Measurements from ENCODE around the gene GCNT2. TPM values are rescaled to one million over a fixed set of nuclear protein-coding genes. Genes with fewer than 3 reads are reported as not detected.

GCNT2 gene
- total RNA-seq, 1 donor from 2014 or later = 8.2 TPM

GRCh38 chr6:10618409-10618808 is 97.3 kb downstream of the GCNT2 start:
- Mint-ChIP-seq H3K4me3 (ENCODE audit: low read depth) (no peak overlapping the region), H3K36me3 (ENCODE audit: insufficient read depth) (peaks cover 12% of the 10 kb centered on the region), H3K27ac (no peak overlapping the region), H3K27me3 (peaks cover 55% of the 10 kb centered on the region), H3K9me3 (ENCODE audit: low read depth) (peaks cover 7% of the 10 kb centered on the region), H3K4me1 (ENCODE audit: low read depth) (peaks cover 3% of the 10 kb centered on the region)
- TF ChIP-seq CTCF (IDR thresholded peaks at IDR 0.05; ENCODE audit: unreplicated experiment) = no peak
- no peak for DNase-seq (ENCODE audit: low spot score, unreplicated experiment)

GRCh38 chr6:10621213-10621612 is 100.1 kb downstream of the GCNT2 start:
- Mint-ChIP-seq H3K27ac (no peak overlapping the region), H3K4me3 (ENCODE audit: low read depth) (no peak overlapping the region), H3K27me3 (peaks cover 39% of the 10 kb centered on the region), H3K9me3 (ENCODE audit: low read depth) (peaks cover 4% of the 10 kb centered on the region), H3K36me3 (ENCODE audit: insufficient read depth) (peaks cover 17% of the 10 kb centered on the region), H3K4me1 (ENCODE audit: low read depth) (no peaks in the 10 kb centered on the region)
- no peak for DNase-seq (ENCODE audit: low spot score, unreplicated experiment)
- no peak for TF ChIP-seq CTCF (IDR thresholded peaks at IDR 0.05; ENCODE audit: unreplicated experiment)

GRCh38 chr6:10621847-10622246 is 100.7 kb downstream of the GCNT2 start:
- Mint-ChIP-seq H3K9me3 (ENCODE audit: low read depth) (no peaks in the 10 kb centered on the region), H3K27ac (no peak overlapping the region), H3K36me3 (ENCODE audit: insufficient read depth) (peaks cover 17% of the 10 kb centered on the region), H3K4me1 (ENCODE audit: low read depth) (no peaks in the 10 kb centered on the region), H3K27me3 (peaks cover 39% of the 10 kb centered on the region), H3K4me3 (ENCODE audit: low read depth) (no peak overlapping the region)
- TF ChIP-seq CTCF (IDR thresholded peaks at IDR 0.05; ENCODE audit: unreplicated experiment) = no peak
- DNase-seq (ENCODE audit: low spot score, unreplicated experiment) = no peak

- no peak overlapping the region for H3K27ac Mint-ChIP-seq
- H3K4me1 Mint-ChIP-seq (ENCODE audit: low read depth) = no peaks in the 10 kb centered on the region
- no peaks in the 10 kb centered on the region for H3K9me3 Mint-ChIP-seq (ENCODE audit: low read depth)
- TF ChIP-seq CTCF (IDR thresholded peaks at IDR 0.05; ENCODE audit: unreplicated experiment) = no peak
- no peak overlapping the region for H3K4me3 Mint-ChIP-seq (ENCODE audit: low read depth)
- no peak for DNase-seq (ENCODE audit: low spot score, unreplicated experiment)
- H3K27me3 Mint-ChIP-seq = peaks cover 35% of the 10 kb centered on the region
- peaks cover 19% of the 10 kb centered on the region for H3K36me3 Mint-ChIP-seq (ENCODE audit: insufficient read depth)
Observed at GRCh38 chr6:10624836-10625235, 103.7 kb downstream of the GCNT2 start.

GRCh38 chr6:10626154-10626741 is 105.1 kb downstream of the GCNT2 start:
- Mint-ChIP-seq H3K4me1 (ENCODE audit: low read depth) (no peaks in the 10 kb centered on the region), H3K9me3 (ENCODE audit: low read depth) (no peaks in the 10 kb centered on the region), H3K4me3 (ENCODE audit: low read depth) (no peak overlapping the region), H3K27me3 (peaks cover 29% of the 10 kb centered on the region), H3K27ac (no peak overlapping the region), H3K36me3 (ENCODE audit: insufficient read depth) (peaks cover 18% of the 10 kb centered on the region)
- TF ChIP-seq CTCF (IDR thresholded peaks at IDR 0.05; ENCODE audit: unreplicated experiment) = no peak
- DNase-seq (ENCODE audit: low spot score, unreplicated experiment) = no peak

Data from progenitor cell of endocrine pancreas (in vitro differentiated cells).